HG02938 (cell line): ENCODE data around the gene NRAP.
A peak's percentile ranks its signal among the peaks of the same experiment; 100 is the strongest.

Source experiments
- ATAC-seq: cut with Tn5 transposase; IDR thresholded peaks from one replicate; pipeline ENCODE4 v1.9.1; 2021; ENCODE audit warnings: mild to moderate bottlenecking, moderate library complexity; ENCODE audit not compliant: unreplicated experiment

Gene NRAP

GRCh38 chr10:113563306-113564088, 100.3 kb downstream of the NRAP start:
- peak; percentile 93 for ATAC-seq

DNA sequence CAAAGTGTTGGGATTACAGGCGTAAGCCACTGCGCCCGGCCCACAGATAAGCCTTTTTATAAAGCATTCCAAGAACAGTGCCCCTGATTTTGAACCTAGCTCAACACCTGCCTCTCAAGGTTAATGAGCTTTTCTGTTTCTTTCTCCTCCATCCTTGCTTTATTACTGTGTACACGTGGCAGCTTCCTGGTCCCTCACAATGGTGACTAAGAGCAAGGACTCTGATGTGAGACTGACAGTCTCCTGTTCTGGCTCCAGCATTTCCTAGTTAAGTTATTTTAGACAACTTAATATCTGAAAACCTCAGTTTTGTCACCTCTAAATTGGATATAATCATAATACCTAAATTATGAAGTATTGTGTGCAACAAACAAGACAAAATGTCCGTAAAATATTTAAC, 101.1 kb downstream of the NRAP start:
- no peak for ATAC-seq

DNA sequence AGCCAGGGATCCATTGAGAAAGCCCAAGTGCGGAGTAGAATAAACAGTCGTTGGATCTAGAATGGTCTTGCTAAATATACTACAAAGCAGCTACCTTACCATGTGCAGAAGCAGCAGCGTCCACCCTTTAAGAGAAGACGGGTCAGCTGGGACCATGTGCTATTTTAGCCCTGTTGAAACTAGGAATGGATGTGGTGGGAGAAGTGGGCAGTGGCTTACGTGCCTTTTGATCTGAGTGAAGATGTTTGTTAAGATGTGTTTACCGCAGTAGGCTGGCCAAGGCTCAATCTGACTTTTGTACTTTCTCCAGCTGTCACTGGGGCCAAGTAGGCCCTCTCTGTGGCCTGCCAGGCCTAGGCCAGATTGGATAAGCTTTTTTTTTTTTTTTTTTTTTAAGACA, 101.8 kb downstream of the NRAP start:
- ATAC-seq: no peak

- ATAC-seq: no peak
Measured at GRCh38 chr10:113561214-113561613, 102.6 kb downstream of the NRAP start.

DNA sequence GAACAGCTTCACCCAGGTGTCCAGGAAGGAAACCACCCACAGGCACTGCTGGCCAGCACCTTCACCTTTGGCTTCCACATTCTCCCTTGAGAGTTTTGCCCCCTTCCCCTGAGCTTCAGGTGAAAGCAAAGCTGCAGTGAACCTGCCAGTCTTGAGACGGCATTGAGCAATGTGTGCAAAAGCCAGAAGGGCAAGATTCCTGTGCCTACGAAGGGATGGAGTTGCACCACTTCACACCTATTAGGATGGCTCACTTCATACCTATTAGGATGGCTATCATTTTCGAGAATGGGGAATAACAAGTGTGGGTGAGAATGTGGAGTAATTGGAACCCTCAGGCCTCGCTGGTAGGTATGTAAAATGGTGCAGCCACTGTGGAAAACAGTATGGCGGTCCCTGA, 103.8 kb downstream of the NRAP start:
- no peak for ATAC-seq

GRCh38 chr10:113557903-113558321, 105.9 kb downstream of the NRAP start:
- ATAC-seq: no peak

DNA sequence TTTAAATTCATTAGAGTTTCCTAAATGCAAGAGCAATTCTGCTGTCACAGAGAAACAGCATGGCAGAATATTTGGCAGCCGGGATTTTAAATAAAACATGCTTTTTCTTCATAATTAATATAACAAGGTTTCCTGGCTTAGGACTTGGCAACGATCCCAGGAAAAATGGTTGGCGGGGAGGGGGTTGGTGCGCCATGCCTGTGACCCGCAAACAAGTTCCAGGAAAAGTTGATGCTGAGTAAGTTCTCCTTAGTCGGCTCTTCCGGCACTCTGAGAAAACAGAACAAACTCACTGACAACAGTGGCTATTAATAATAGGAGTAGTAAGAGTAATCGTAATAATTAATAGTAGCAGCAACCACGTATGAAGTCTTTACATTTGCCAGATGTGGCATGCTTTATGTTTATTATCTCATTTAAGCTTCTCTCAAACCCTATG, 106.4 kb downstream of the NRAP start:
- no peak for ATAC-seq

DNA sequence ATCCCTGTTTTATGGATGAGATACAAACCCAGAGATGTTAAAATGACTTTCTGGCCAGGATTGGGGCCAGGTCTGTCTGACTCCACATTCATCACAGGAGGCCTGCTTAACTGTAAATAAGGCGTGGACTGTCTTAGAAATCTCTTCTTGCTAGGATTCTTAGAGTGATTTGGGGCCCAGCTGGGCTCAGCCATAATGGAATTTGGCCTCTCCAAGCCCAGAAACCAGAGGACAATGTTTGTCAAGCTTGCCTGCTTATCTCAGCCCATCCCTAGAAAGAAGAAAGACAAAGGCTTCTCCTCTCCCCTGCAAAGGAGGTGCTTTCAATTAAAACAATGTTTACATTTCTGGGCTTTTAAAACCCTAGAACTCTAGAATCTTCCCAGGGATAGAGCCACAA, 108.1 kb downstream of the NRAP start:
- no peak for ATAC-seq

GRCh38 chr10:113555245-113555644, 108.6 kb downstream of the NRAP start:
- ATAC-seq: no peak

DNA sequence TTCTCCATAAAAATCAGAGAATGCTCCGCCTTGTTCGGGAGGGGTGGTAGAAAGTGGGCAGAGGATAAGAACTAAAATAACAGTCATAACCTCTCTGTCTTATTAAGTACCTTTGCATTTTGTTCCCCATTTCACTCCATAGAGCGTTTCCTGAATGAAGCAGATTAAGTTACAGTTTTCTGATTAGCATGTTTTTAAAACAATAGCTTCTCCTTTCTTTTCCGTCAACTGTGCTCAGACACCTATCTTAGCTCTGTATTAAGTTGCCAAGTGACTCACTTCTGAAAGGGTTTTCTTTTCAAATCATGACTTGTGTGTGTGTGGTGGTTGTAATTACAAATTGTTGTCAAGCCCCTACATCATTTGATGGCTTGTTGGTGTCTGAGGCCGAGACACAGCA, 109.6 kb downstream of the NRAP start:
- no peak for ATAC-seq

GRCh38 chr10:113553149-113553548, 110.7 kb downstream of the NRAP start:
- ATAC-seq: no peak

- no peak for ATAC-seq
Measured at GRCh38 chr10:113552701-113553100, 111.1 kb downstream of the NRAP start, which contains the start of gene HABP2. Gene HABP2, plus strand, starts transcription at chr10:113553053. Its CDS starts 69 bp downstream, at chr10:113553122.

- no peak for ATAC-seq
Measured at GRCh38 chr10:113552014-113552413, 111.8 kb downstream of the NRAP start.

GRCh38 chr10:113550365-113550764, 113.5 kb downstream of the NRAP start:
- ATAC-seq: no peak

DNA sequence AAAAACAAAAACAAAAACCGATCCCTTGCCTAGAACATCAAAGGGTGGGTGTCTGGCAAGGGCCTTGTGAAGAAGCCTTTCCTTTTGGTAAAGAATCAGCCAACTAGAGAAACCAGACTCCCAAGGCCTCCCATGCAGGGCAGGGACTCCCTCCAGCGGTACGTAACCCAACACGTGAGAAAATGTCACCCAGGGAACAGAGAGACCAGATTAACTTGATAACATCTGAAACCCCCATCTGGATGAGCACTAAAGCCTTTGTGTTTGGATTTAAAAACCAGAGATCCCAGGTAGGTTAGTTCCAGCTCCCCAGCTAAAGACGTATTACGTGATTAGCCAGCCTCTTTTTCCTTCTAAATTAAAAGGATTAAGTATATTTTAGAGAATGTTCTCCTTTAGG, 114.0 kb downstream of the NRAP start:
- ATAC-seq: no peak

DNA sequence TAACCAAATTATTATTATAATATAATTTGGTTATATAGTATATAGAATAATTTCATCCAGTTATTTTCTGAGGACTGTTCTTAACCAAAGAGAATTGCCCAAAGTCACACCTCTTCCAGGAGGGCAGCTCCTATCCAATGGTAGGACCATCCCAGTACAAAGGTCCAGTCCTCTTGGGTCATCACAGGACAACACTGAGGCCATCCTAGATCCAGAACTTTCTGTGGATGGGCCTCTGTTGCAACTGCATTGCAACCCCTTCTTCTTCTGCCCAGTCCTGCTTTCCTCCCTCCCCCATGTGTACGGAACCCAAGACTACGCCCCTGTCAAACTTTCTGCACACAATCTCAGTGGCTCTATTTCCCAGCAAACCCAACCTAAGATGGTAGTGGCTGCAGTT, 116.4 kb downstream of the NRAP start:
- ATAC-seq: no peak

- ATAC-seq: no peak
Measured at GRCh38 chr10:113544392-113544791, 119.4 kb downstream of the NRAP start.

GRCh38 chr10:113543107-113543955, 120.5 kb downstream of the NRAP start:
- ATAC-seq: no peak

GRCh38 chr10:113541549-113541927, 122.3 kb downstream of the NRAP start:
- no peak for ATAC-seq

- no peak for ATAC-seq
Measured at GRCh38 chr10:113540845-113541548, 122.8 kb downstream of the NRAP start.

DNA sequence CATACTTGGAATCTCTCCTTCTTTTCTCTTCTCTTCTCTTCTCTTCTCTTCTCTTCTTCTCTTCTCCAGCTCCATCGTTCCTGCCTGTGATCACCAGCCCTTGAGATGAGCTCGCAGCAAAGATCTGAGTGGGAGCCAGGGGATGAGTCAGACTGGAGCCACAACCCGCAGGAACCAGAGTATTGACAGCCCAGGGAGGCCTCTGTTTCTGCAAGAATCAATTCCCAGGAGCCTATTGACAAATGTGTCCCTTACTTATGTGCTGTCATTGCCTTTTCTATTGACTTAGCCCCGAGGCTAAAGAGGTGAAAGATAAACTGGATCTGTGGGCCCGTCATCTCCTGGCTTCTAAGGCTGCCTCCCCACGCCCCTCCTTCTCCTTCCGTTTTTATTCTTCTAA, 124.1 kb downstream of the NRAP start:
- ATAC-seq: no peak
